GM21737 (cell line): Measurements from ENCODE around the gene MTA1.

ENCODE experiments used
- ATAC-seq: cut with Tn5 transposase; IDR thresholded peaks from one replicate; pipeline ENCODE4 v1.9.1; 2021; ENCODE audit warnings: mild to moderate bottlenecking, moderate library complexity; ENCODE audit not compliant: unreplicated experiment

Gene MTA1

GRCh38 chr14:105484069-105484996 is 64.7 kb downstream of the MTA1 start:
- no peak for ATAC-seq

- ATAC-seq: no peak
Measured at GRCh38 chr14:105484997-105485393, 65.4 kb downstream of the MTA1 start.

- ATAC-seq: no peak
Measured at GRCh38 chr14:105485739-105486162, 66.1 kb downstream of the MTA1 start.

- no peak for ATAC-seq
Measured at GRCh38 chr14:105486163-105486973, 66.7 kb downstream of the MTA1 start, which contains the start of gene CRIP1. TSS of gene CRIP1 (plus strand) at chr14:105486886. CDS start at chr14:105487260, 374 bp downstream.

- no peak for ATAC-seq
Measured at GRCh38 chr14:105486974-105487448, 67.4 kb downstream of the MTA1 start.

- no peak for ATAC-seq
Measured at GRCh38 chr14:105487449-105487985, 67.9 kb downstream of the MTA1 start.

GRCh38 chr14:105487986-105488777 is 68.6 kb downstream of the MTA1 start:
- ATAC-seq: no peak

- no peak for ATAC-seq
Measured at GRCh38 chr14:105488781-105489541, 69.3 kb downstream of the MTA1 start.

GRCh38 chr14:105489542-105490266 is 70.1 kb downstream of the MTA1 start:
- no peak for ATAC-seq

- peak; percentile 0 for ATAC-seq
Measured at GRCh38 chr14:105490267-105490571, 70.6 kb downstream of the MTA1 start.

GRCh38 chr14:105490572-105491365 is 71.1 kb downstream of the MTA1 start, which contains the start of gene TEDC1:
TSS of gene TEDC1 (plus strand) at chr14:105491246. CDS start at chr14:105491376, 130 bp downstream.
- ATAC-seq: peak; percentile 55

- ATAC-seq: peak; percentile 5
Measured at GRCh38 chr14:105491366-105491973, 71.8 kb downstream of the MTA1 start.

- no peak for ATAC-seq
Measured at GRCh38 chr14:105492031-105492970, 72.7 kb downstream of the MTA1 start.

- no peak for ATAC-seq
Measured at GRCh38 chr14:105492971-105493871, 73.6 kb downstream of the MTA1 start.

GRCh38 chr14:105493921-105494605 is 74.4 kb downstream of the MTA1 start:
- ATAC-seq: no peak
